ENCODE data around the gene GNGT2. TPM values are rescaled to one million over a fixed set of nuclear protein-coding genes. Genes with fewer than 3 reads are reported as not detected.

The GNGT2 gene
- total RNA-seq, 1 experiment from 2014 or later = not detected

GRCh38 chr17:49223517-49224197 is 13.3 kb upstream of the GNGT2 start:
- peaks cover 14% of the 10 kb centered on the region for H3K4me1 ChIP-seq (ENCODE audit: control insufficient read depth, insufficient read depth, low read length)
- no peak overlapping the region for H3K27ac ChIP-seq (ENCODE audit: low read length)
- intact Hi-C loops (cut with micrococcal nuclease; ENCODE audit: unreplicated experiment) = loop anchor here (10.0 kb wide), 1 partner anchor 169 kb away; no protein-coding TSS in a partner anchor
- no peaks in the 10 kb centered on the region for H3K9me3 ChIP-seq (ENCODE audit: control insufficient read depth, insufficient read depth, low read depth, low read length)
- no peaks in the 10 kb centered on the region for H3K36me3 ChIP-seq (ENCODE audit: control insufficient read depth, insufficient read depth, low read length)
- ChIA-PET CTCF (interaction anchor here (0.8 to 1.1 kb wide), 2 partner anchors 26 to 32 kb away, joined by 3 read pairs; no protein-coding TSS in a partner anchor), POLR2A (no interaction called here)
- H3K27me3 ChIP-seq (ENCODE audit: control insufficient read depth, insufficient read depth, low read length) = no peaks in the 10 kb centered on the region; the same call in 1 of the 2 replicates
- TF ChIP-seq REST (IDR thresholded peaks at IDR 0.05; ENCODE audit: insufficient read depth in 1 of 2, low read depth in 2 of 2, low read length in 1 of 2) = no peak
- no peak for TF ChIP-seq POLR2AphosphoS5 (IDR thresholded peaks at IDR 0.05; ENCODE audit: low read depth, low read length)
- no peak for TF ChIP-seq SIN3A (IDR thresholded peaks at IDR 0.05; ENCODE audit: borderline replicate concordance, insufficient read depth, low read depth, low read length)
- no peak for TF ChIP-seq TCF7L2 (IDR thresholded peaks at IDR 0.05; ENCODE audit: low read depth, low read length)
- TF ChIP-seq, protein P1, sequence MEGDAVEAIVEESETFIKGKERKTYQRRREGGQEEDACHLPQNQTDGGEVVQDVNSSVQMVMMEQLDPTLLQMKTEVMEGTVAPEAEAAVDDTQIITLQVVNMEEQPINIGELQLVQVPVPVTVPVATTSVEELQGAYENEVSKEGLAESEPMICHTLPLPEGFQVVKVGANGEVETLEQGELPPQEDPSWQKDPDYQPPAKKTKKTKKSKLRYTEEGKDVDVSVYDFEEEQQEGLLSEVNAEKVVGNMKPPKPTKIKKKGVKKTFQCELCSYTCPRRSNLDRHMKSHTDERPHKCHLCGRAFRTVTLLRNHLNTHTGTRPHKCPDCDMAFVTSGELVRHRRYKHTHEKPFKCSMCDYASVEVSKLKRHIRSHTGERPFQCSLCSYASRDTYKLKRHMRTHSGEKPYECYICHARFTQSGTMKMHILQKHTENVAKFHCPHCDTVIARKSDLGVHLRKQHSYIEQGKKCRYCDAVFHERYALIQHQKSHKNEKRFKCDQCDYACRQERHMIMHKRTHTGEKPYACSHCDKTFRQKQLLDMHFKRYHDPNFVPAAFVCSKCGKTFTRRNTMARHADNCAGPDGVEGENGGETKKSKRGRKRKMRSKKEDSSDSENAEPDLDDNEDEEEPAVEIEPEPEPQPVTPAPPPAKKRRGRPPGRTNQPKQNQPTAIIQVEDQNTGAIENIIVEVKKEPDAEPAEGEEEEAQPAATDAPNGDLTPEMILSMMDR (IDR thresholded peaks at IDR 0.05) = peak; percentile 98
- peak overlapping the region; percentile 1 to 29; a peak in 3 of 4 replicates for H3K4me3 ChIP-seq (ENCODE audit: low read depth in 2 of 2, low read length in 2 of 2)
- BruUV-seq (replicated peaks) = no TSS peak
- DNase-seq (ENCODE audit: low read depth, low spot score) (no peak), ATAC-seq (peak; percentile 66)
- in situ Hi-C loops (cut with HindIII; ENCODE audit: low pct_unique_long_range_greater_than_20kb, low sequenced_read_pairs) = no loop called here

DNA sequence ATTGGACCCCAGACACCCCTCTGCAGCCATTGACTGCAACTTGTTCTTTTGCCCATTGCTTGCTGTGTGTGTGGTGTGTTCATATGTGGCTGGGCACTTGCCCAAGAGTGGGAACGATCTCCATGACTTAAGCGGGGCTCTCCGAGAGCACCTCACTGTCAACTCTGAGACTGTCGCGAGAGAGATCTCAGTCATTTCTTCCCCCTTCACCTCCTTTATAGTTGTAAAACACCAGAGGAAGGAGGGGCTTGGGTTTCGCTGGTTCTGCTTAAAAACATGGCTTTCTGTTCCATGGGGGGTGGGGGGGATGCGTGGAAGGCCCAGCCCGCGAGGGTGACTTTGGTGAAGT is 12.8 kb upstream of the GNGT2 start:
- POLR2A ChIA-PET = no interaction called here

More for the DNA sequence above, 12.8 kb upstream of the GNGT2 start:
- intact Hi-C loops (cut with micrococcal nuclease; ENCODE audit: unreplicated experiment) = loop anchor here (10.0 kb wide), 1 partner anchor 168 kb away; no protein-coding TSS in a partner anchor
- H3K9me3 ChIP-seq (ENCODE audit: control insufficient read depth, insufficient read depth, low read depth, low read length) = no peaks in the 10 kb centered on the region
- no peak overlapping the region for H3K27ac ChIP-seq (ENCODE audit: low read length)
- no peaks in the 10 kb centered on the region; the same call in 1 of the 2 replicates for H3K27me3 ChIP-seq (ENCODE audit: control insufficient read depth, insufficient read depth, low read length)
- no TSS peak for BruUV-seq (replicated peaks)
- no peaks in the 10 kb centered on the region for H3K36me3 ChIP-seq (ENCODE audit: control insufficient read depth, insufficient read depth, low read length)
- TF ChIP-seq POLR2AphosphoS5 (IDR thresholded peaks at IDR 0.05; ENCODE audit: low read depth, low read length) (no peak), SIN3A (IDR thresholded peaks at IDR 0.05; ENCODE audit: borderline replicate concordance, insufficient read depth, low read depth, low read length) (no peak), TCF7L2 (IDR thresholded peaks at IDR 0.05; ENCODE audit: low read depth, low read length) (no peak), REST (IDR thresholded peaks at IDR 0.05; ENCODE audit: insufficient read depth in 1 of 2, low read depth in 2 of 2, low read length in 1 of 2) (no peak)
- TF ChIP-seq, protein P1 (IDR thresholded peaks at IDR 0.05) = no peak
- ATAC-seq (peak; percentile 4; the same call in 1 of the 2 replicates), DNase-seq (ENCODE audit: low read depth, low spot score) (no peak)
- H3K4me1 ChIP-seq (ENCODE audit: control insufficient read depth, insufficient read depth, low read length) = peaks cover 14% of the 10 kb centered on the region
- in situ Hi-C loops (cut with HindIII; ENCODE audit: low pct_unique_long_range_greater_than_20kb, low sequenced_read_pairs) = no loop called here
- H3K4me3 ChIP-seq (ENCODE audit: low read depth in 2 of 2, low read length in 2 of 2) = peak overlapping the region; percentile 1 to 29; a peak in 3 of 4 replicates
- CTCF ChIA-PET = interaction anchor here (1.3 kb wide), 1 partner anchor 10 kb away, joined by 4 read pairs; no protein-coding TSS in a partner anchor
